Activated effector memory CD4-positive, alpha-beta T cell treated with Interleukin-2 at 50 U/mL for 16 hours (primary cell): Measurements from ENCODE around the gene TRMT13.

ENCODE experiments used
- DNase-seq: peaks from one replicate; pipeline ENCODE4 v3.0.0-alpha.2; 2020

Gene TRMT13

GRCh38 chr1:100132566-100133477, at the start of gene TRMT13, which contains the start of gene SASS6:
Gene TRMT13, plus strand, starts transcription at chr1:100133163. Its CDS starts 6 bp downstream, at chr1:100133169.
Gene SASS6, minus strand, starts transcription at chr1:100132930. Its CDS starts 116 bp downstream, at chr1:100132814.
- DNase-seq = peak; percentile 91

- no peak for DNase-seq
Observed at GRCh38 chr1:100087396-100087795, 45.6 kb upstream of the TRMT13 start.

GRCh38 chr1:100089082-100089481, 43.9 kb upstream of the TRMT13 start:
- DNase-seq = no peak

GRCh38 chr1:100090471-100090870, 42.5 kb upstream of the TRMT13 start:
- DNase-seq = no peak

- no peak for DNase-seq
Observed at GRCh38 chr1:100100202-100100601, 32.8 kb upstream of the TRMT13 start.

GRCh38 chr1:100101564-100101963, 31.4 kb upstream of the TRMT13 start:
- DNase-seq = no peak

GRCh38 chr1:100107696-100108095, 25.3 kb upstream of the TRMT13 start:
- no peak for DNase-seq

- no peak for DNase-seq
Observed at GRCh38 chr1:100109554-100110066, 23.4 kb upstream of the TRMT13 start.

- no peak for DNase-seq
Observed at GRCh38 chr1:100115524-100115923, 17.4 kb upstream of the TRMT13 start.

GRCh38 chr1:100122177-100122576, 10.8 kb upstream of the TRMT13 start:
- DNase-seq = no peak

GRCh38 chr1:100127226-100127625, 5.7 kb upstream of the TRMT13 start:
- DNase-seq = no peak

- no peak for DNase-seq
Observed at GRCh38 chr1:100130552-100131077, 2.3 kb upstream of the TRMT13 start.

GRCh38 chr1:100131623-100132022, 1.3 kb upstream of the TRMT13 start:
- DNase-seq = no peak

GRCh38 chr1:100134872-100135271, 1.9 kb downstream of the TRMT13 start:
- DNase-seq = no peak

- DNase-seq = no peak
Observed at GRCh38 chr1:100137602-100138001, 4.6 kb downstream of the TRMT13 start.

- DNase-seq = no peak
Observed at GRCh38 chr1:100141192-100141591, 8.2 kb downstream of the TRMT13 start.

GRCh38 chr1:100142343-100142742, 9.4 kb downstream of the TRMT13 start:
- no peak for DNase-seq

- no peak for DNase-seq
Observed at GRCh38 chr1:100145116-100145515, 12.2 kb downstream of the TRMT13 start.

GRCh38 chr1:100146958-100147357, 14.0 kb downstream of the TRMT13 start:
- DNase-seq = no peak

- no peak for DNase-seq
Observed at GRCh38 chr1:100147875-100148274, 14.9 kb downstream of the TRMT13 start.

GRCh38 chr1:100151679-100152078, 18.7 kb downstream of the TRMT13 start:
- DNase-seq = no peak

GRCh38 chr1:100152271-100152670, 19.3 kb downstream of the TRMT13 start:
- no peak for DNase-seq

GRCh38 chr1:100162881-100163280, 29.9 kb downstream of the TRMT13 start:
- no peak for DNase-seq

GRCh38 chr1:100164216-100164615, 31.3 kb downstream of the TRMT13 start:
- no peak for DNase-seq
